H1 (cell line): ENCODE results near the gene MROH7. TPM values are rescaled to one million over a fixed set of nuclear protein-coding genes. Genes with fewer than 3 reads are reported as not detected.

Experiments
- CTCF ChIA-PET: fragments of 300-600 bp; sonication (Branson Sonifier 250); formaldehyde crosslinking; loops from one replicate; lab custom pipeline; 2021; ENCODE audit not compliant: partially characterized antibody; lab: Charles Lee
- POLR2A ChIA-PET: fragments of 300-600 bp; sonication (Branson Sonifier 250); formaldehyde crosslinking; loops from one replicate; lab custom pipeline; 2021; ENCODE audit warnings: inconsistent platforms; ENCODE audit not compliant: partially characterized antibody; lab: Charles Lee
- DNase-seq, 2 experiments: peaks; one replicate each; pipeline versions ENCODE4 v3.0.0 to v3.0.0-alpha.2; 2010 to 2022; ENCODE audit warnings: low spot score in 2 of 2, low read depth in 1 of 2, mixed read lengths in 1 of 2
- FAIRE-seq: peaks from 2 replicates; lab custom pipeline; 2011; peaks lifted over from hg19 to GRCh38; lab: Jason Lieb, UNC
- H2AFZ ChIP-seq: 2 replicates; pipeline ENCODE4 v1.8.1; 2012; ENCODE audit warnings: low read length, inconsistent platforms
- H2AK5ac ChIP-seq: 2 replicates; pipeline ENCODE4 v1.6.1; 2013; ENCODE audit warnings: low read depth, low read length
- H2BK120ac ChIP-seq: replicated peaks from 2 replicates; pipeline ENCODE3; 2013; ENCODE audit warnings: low read depth, low read length, inconsistent platforms
- H2BK12ac ChIP-seq: 2 replicates; pipeline ENCODE4 v1.6.1; 2013; ENCODE audit warnings: low read depth, low read length
- H2BK15ac ChIP-seq: 2 replicates; pipeline ENCODE4 v1.6.1; 2013; ENCODE audit warnings: low read length
- H2BK20ac ChIP-seq: 2 replicates; pipeline ENCODE4 v1.6.1; 2013; ENCODE audit warnings: low read length
- H2BK5ac ChIP-seq: 2 replicates; pipeline ENCODE4 v1.6.1; 2013; ENCODE audit warnings: low read depth, low read length
- H3K14ac ChIP-seq: 2 replicates; pipeline ENCODE4 v1.6.1; 2013; ENCODE audit warnings: inconsistent platforms; ENCODE audit not compliant: insufficient read length
- H3K18ac ChIP-seq: 2 replicates; pipeline ENCODE4 v1.6.1; 2013; ENCODE audit warnings: low read length; ENCODE audit errors: extremely low read depth
- H3K23ac ChIP-seq: 2 replicates; pipeline ENCODE4 v1.6.1; 2013; ENCODE audit warnings: inconsistent platforms; ENCODE audit not compliant: insufficient read length
- H3K23me2 ChIP-seq: 2 replicates; pipeline ENCODE4 v1.6.1; 2013; ENCODE audit warnings: low read depth, low read length
- H3K27ac ChIP-seq: 2 replicates; pipeline ENCODE4 v1.6.1; 2011; ENCODE audit warnings: low read depth, low read length, inconsistent platforms
- H3K27me3 ChIP-seq, 4 experiments: replicated peaks in 1 of 4; 1 replicate in 1 of 4; 2 replicates in 3 of 4; pipeline versions ENCODE4 v1.6.1 to v1.8.1; 2011 to 2013; ENCODE audit warnings: low read length in 3 of 4, mild to moderate bottlenecking in 3 of 4, inconsistent platforms in 2 of 4, mixed read lengths in 2 of 4, moderate library complexity in 1 of 4; ENCODE audit not compliant: control insufficient read depth in 3 of 4, insufficient read depth in 3 of 4; ENCODE audit errors: extremely low read depth in 1 of 4
- H3K36me3 ChIP-seq, 4 experiments: 2 replicates each; pipeline versions ENCODE4 v1.6.1 to v1.8.1; 2011 to 2013; ENCODE audit warnings: mild to moderate bottlenecking in 4 of 4, low read length in 3 of 4, moderate library complexity in 2 of 4, control low read depth in 1 of 4, inconsistent platforms in 1 of 4; ENCODE audit not compliant: insufficient read depth in 4 of 4, control insufficient read depth in 2 of 4
- H3K4ac ChIP-seq: replicated peaks from 2 replicates; pipeline ENCODE3; 2013; ENCODE audit warnings: low read length, low read depth, mixed read lengths, inconsistent platforms; ENCODE audit not compliant: insufficient read length
- H3K4me1 ChIP-seq, 4 experiments: replicated peaks in 1 of 4; 1 replicate in 1 of 4; 2 replicates in 3 of 4; pipeline versions ENCODE4 v1.6.1 to v1.8.1; 2011 to 2013; ENCODE audit warnings: low read length in 3 of 4, inconsistent platforms in 2 of 4, mixed read lengths in 1 of 4; ENCODE audit not compliant: insufficient read depth in 4 of 4, control insufficient read depth in 3 of 4
- H3K4me2 ChIP-seq, 2 experiments: 2 replicates each; pipeline versions ENCODE4 v1.6.1 to v1.8.1; 2011 to 2013; ENCODE audit warnings: low read depth in 2 of 2, low read length in 2 of 2, control low read depth in 1 of 2, inconsistent platforms in 1 of 2, mild to moderate bottlenecking in 1 of 2; ENCODE audit not compliant: insufficient read depth in 1 of 2
- H3K4me3 ChIP-seq, 4 experiments: fragments of 200-600, 300-600 bp in 1 of 4; sonication (generic), shearing (Covaris generic), sonication (Bioruptor Twin) in 1 of 4; 2 replicates each; pipeline versions ENCODE4 v1.5.1 to v1.8.1; 2011 to 2016; ENCODE audit warnings: low read length in 4 of 4, low read depth in 3 of 4, control low read depth in 2 of 4, inconsistent platforms in 2 of 4, mild to moderate bottlenecking in 2 of 4, mixed read lengths in 1 of 4, moderate library complexity in 1 of 4; ENCODE audit not compliant: insufficient read depth in 2 of 4; ENCODE audit errors: extremely low read depth in 1 of 4
- H3K56ac ChIP-seq: replicated peaks from 2 replicates; pipeline ENCODE3; 2013; ENCODE audit warnings: low read depth, mild to moderate bottlenecking, mixed read lengths, low read length, inconsistent platforms; ENCODE audit not compliant: insufficient read length
- H3K79me1 ChIP-seq: 2 replicates; pipeline ENCODE4 v1.6.1; 2013; ENCODE audit warnings: low read depth, low read length, control low read depth
- H3K79me2 ChIP-seq, 2 experiments: 2 replicates each; pipeline versions ENCODE4 v1.6.1 to v1.8.1; 2012 to 2013; ENCODE audit warnings: low read length in 2 of 2, mild to moderate bottlenecking in 2 of 2, inconsistent platforms in 1 of 2; ENCODE audit not compliant: insufficient read depth in 2 of 2, control insufficient read depth in 1 of 2
- H3K9ac ChIP-seq, 4 experiments: replicated peaks in 1 of 4; 1 replicate in 1 of 4; 2 replicates in 3 of 4; pipeline versions ENCODE4 v1.6.1 to v1.8.1; 2011 to 2013; ENCODE audit warnings: low read depth in 3 of 4, low read length in 3 of 4, control low read depth in 2 of 4, mild to moderate bottlenecking in 2 of 4, moderate library complexity in 2 of 4, inconsistent platforms in 1 of 4; ENCODE audit errors: extremely low read depth in 1 of 4
- H3K9me3 ChIP-seq, 2 experiments: 2 replicates each; pipeline versions ENCODE4 v1.6.1 to v1.8.1; 2012 to 2013; ENCODE audit warnings: mild to moderate bottlenecking in 2 of 2, moderate library complexity in 2 of 2, control low read depth in 1 of 2, inconsistent platforms in 1 of 2, low read depth in 1 of 2, low read length in 1 of 2, mixed read lengths in 1 of 2; ENCODE audit not compliant: insufficient read depth in 2 of 2
- H4K20me1 ChIP-seq, 2 experiments: replicated peaks in 1 of 2; 2 replicates each; pipeline versions ENCODE3 to v1.8.1; 2011 to 2013; ENCODE audit warnings: inconsistent platforms in 2 of 2, low read length in 2 of 2, mild to moderate bottlenecking in 1 of 2; ENCODE audit not compliant: insufficient read depth in 2 of 2, control insufficient read depth in 1 of 2
- H4K5ac ChIP-seq: 2 replicates; pipeline ENCODE4 v1.6.1; 2013; ENCODE audit warnings: low read length, low read depth, mixed read lengths, inconsistent platforms; ENCODE audit not compliant: insufficient read length
- H4K8ac ChIP-seq: 2 replicates; pipeline ENCODE4 v1.8.0; 2013; ENCODE audit warnings: mild to moderate bottlenecking, moderate library complexity, low read length, inconsistent platforms; ENCODE audit not compliant: insufficient read depth; ENCODE audit errors: extremely low read depth
- H4K91ac ChIP-seq: replicated peaks from 2 replicates; pipeline ENCODE3; 2013; ENCODE audit warnings: low read length, mixed read lengths, inconsistent platforms; ENCODE audit not compliant: insufficient read length
- BRCA1 ChIP-seq: IDR thresholded peaks from 2 replicates; pipeline ENCODE4 v1.6.1; 2012; ENCODE audit warnings: low read depth, low read length, improper control_type of control experiment
- CREB1 ChIP-seq: IDR thresholded peaks from 2 replicates; pipeline ENCODE4 v1.6.1; 2012; ENCODE audit warnings: inconsistent platforms
- SRF ChIP-seq: IDR thresholded peaks from 2 replicates; pipeline ENCODE4 v1.6.1; 2011; ENCODE audit warnings: mild to moderate bottlenecking, low read depth, low read length, moderate library complexity
- WGBS, 2 experiments: shearing (Covaris generic) in 1 of 2; methylation state at CpG; one replicate each; pipeline versions ENCODE4 v1.1.6 to v1.1.7; 2013 to 2015; ENCODE audit warnings: low lambda C conversion rate in 2 of 2, mixed read lengths in 2 of 2, inconsistent platforms in 1 of 2, low coverage in 1 of 2, missing lambda C conversion rate in 1 of 2; ENCODE audit not compliant: insufficient replicate concordance in 2 of 2, insufficient coverage in 1 of 2, insufficient read length in 1 of 2; ENCODE audit errors: extremely low coverage in 1 of 2, missing lambda C conversion rate in 1 of 2; 5-methylcytosine and 5-hydroxymethylcytosine counted together
- polyA plus RNA-seq, 7 experiments: library from polyadenylated mRNA; depleted of rRNA in 3 of 7; stranded (reverse) in 5 of 7; unstranded in 2 of 7; fragments of >200 nt in 5 of 7; fragments of 200-250 nt in 2 of 7; gene quantifications; 1 replicate in 5 of 7; 2 replicates in 1 of 7; 4 replicates in 1 of 7; pipeline versions ENCODE4 v1.2.1 to v1.2.3, GENCODE V29; 2011 to 2013; ENCODE audit warnings: missing spikeins in 2 of 7, mixed read lengths in 2 of 7
- total RNA-seq: library from RNA; stranded (reverse); fragmentation: NEBNext Ultra II Directional; extraction: Animal tissue kit (Norgen Biotek cat#: 25700); gene quantifications from 2 replicates; pipeline ENCODE4 v1.2.1, GENCODE V29; 2021
- TF ChIP-seq, protein P1 (sequence below): IDR thresholded peaks from 2 replicates; pipeline ENCODE4 v1.6.1; 2011; ENCODE audit warnings: low read depth, mild to moderate bottlenecking, low read length; ENCODE audit not compliant: insufficient read depth

Gene MROH7
- total and polyA plus RNA-seq, 2 of the 8 experiments (the other 6 are each of a cell fraction or from before 2014, with no cell fraction given), result 0.07 to 0.20 TPM

DNA sequence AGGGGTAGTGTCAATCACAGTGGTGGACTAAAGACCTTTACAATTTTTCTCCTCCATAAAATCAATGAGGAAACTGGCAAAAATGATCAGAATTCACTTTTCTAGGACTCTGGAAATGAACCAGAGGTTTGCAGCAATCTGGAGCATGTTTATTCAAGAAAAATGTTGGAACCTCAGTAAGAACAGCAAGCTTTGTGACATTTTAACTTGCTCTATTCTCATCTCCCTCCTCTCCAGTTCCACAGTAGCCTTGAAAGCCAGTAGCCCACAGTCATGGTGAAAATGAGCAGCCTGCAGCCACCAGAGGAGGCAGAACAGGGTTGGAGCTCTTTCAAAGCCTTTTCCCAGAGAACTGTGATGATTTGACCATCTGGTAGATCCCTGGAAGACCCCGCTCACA is 83.2 kb downstream of the MROH7 start:
- POLR2A ChIA-PET, result interaction anchor here (2.1 kb wide), 1 partner anchor 9 kb away, joined by 9 read pairs; the partner anchor contains the start of gene TTC4

More for the DNA sequence above, 83.2 kb downstream of the MROH7 start:
- H3K56ac ChIP-seq, result no peak overlapping the region
- H3K9me3 ChIP-seq, result peaks cover 0 to 4% of the 10 kb centered on the region in 2 experiments; a peak in 1 of 4 replicates
- no peak overlapping the region for H2BK12ac ChIP-seq
- no peak overlapping the region for H2BK120ac ChIP-seq
- DNase-seq (no peak), FAIRE-seq (no peak)
- H3K23ac ChIP-seq, result no peak overlapping the region
- peaks cover 13 to 74% (median 41%) of the 10 kb centered on the region in 4 experiments for H3K36me3 ChIP-seq
- CTCF ChIA-PET, result interaction anchor here (0.7 to 3.0 kb wide), 8 partner anchors 10 to 563 kb away, joined by 3 to 13 read pairs (median 4); partner anchors contain the start of gene TTC4
- H3K4me2 ChIP-seq, result no peak overlapping the region
- H3K79me1 ChIP-seq, result no peaks in the 10 kb centered on the region
- no peaks in the 10 kb centered on the region for H3K4me1 ChIP-seq
- no peak overlapping the region for H3K14ac ChIP-seq
- TF ChIP-seq CREB1 (no peak), BRCA1 (no peak), SRF (no peak)
- TF ChIP-seq, protein P1, sequence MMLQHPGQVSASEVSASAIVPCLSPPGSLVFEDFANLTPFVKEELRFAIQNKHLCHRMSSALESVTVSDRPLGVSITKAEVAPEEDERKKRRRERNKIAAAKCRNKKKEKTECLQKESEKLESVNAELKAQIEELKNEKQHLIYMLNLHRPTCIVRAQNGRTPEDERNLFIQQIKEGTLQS, result no peak
- H3K18ac ChIP-seq, result no peak overlapping the region
- no peak overlapping the region for H3K9ac ChIP-seq
- no peaks in the 10 kb centered on the region for H4K20me1 ChIP-seq
- no peak overlapping the region for H4K5ac ChIP-seq
- no peak overlapping the region for H3K4ac ChIP-seq
- H2BK20ac ChIP-seq, result no peak overlapping the region
- H2BK15ac ChIP-seq, result no peak overlapping the region
- WGBS, 2 experiments, result 92% methylated on average over 1 of the region's 1 CpG; no CpG with 5 or more reads in 1 of the 2 experiments
- H3K79me2 ChIP-seq, result no peaks in the 10 kb centered on the region
- no peaks in the 10 kb centered on the region for H3K27me3 ChIP-seq
- no peaks in the 10 kb centered on the region for H3K23me2 ChIP-seq
- no peak overlapping the region for H2AFZ ChIP-seq
- no peak overlapping the region for H4K91ac ChIP-seq
- H2BK5ac ChIP-seq, result no peak overlapping the region
- H3K4me3 ChIP-seq, result no peak overlapping the region
- H3K27ac ChIP-seq, result no peak overlapping the region
- no peak overlapping the region for H2AK5ac ChIP-seq
- no peak overlapping the region for H4K8ac ChIP-seq
